OCI-LY1 (cell line): Measurements from ENCODE around the gene RAD50.

Source experiments
- CTCF ChIP-seq: fragments of 200-600 bp; sonication (generic), shearing (Covaris generic); IDR thresholded peaks from 2 replicates; pipeline ENCODE4 v1.5.1; 2017; ENCODE audit warnings: mild to moderate bottlenecking, antibody characterized with exemption, low read length, moderate library complexity, mixed read lengths
- EZH2 ChIP-seq: fragments of 200-600 bp; sonication (generic), shearing (Covaris generic); IDR thresholded peaks from 2 replicates; pipeline ENCODE4 v1.8.0; 2017; ENCODE audit warnings: borderline replicate concordance, mixed run types, mild to moderate bottlenecking, antibody characterized with exemption, low read length, moderate library complexity, mixed read lengths

- no peak for TF ChIP-seq CTCF
- TF ChIP-seq EZH2, result no peak
Measured at GRCh38 chr5:132692632-132692967, 135.8 kb downstream of the RAD50 start.
